KMS-11 (cell line): ENCODE data around the gene MEX3A.
A peak's percentile ranks its signal among the peaks of the same experiment; 100 is the strongest.

Experiments used
- H2AFZ ChIP-seq: fragments of 200-600 bp; sonication (generic); 2 replicates; pipeline ENCODE4 v1.6.1; 2016; ENCODE audit warnings: antibody characterized with exemption, mixed run types, low read depth
- H3K27ac ChIP-seq: fragments of 200-600 bp; sonication (generic); 2 replicates; pipeline ENCODE4 v1.6.1; 2016; ENCODE audit warnings: mild to moderate bottlenecking, mixed run types
- H3K27me3 ChIP-seq: fragments of 200-600 bp; sonication (generic); 2 replicates; pipeline ENCODE4 v1.6.1; 2017; ENCODE audit warnings: mild to moderate bottlenecking, low read depth, mixed run types, moderate library complexity; ENCODE audit not compliant: insufficient read depth
- H3K36me3 ChIP-seq: fragments of 200-600 bp; sonication (generic); 2 replicates; pipeline ENCODE4 v1.6.1; 2017; ENCODE audit warnings: mild to moderate bottlenecking, mixed run types; ENCODE audit not compliant: insufficient read depth
- H3K4me1 ChIP-seq: fragments of 200-600 bp; sonication (generic); 2 replicates; pipeline ENCODE4 v1.6.1; 2016; ENCODE audit warnings: mild to moderate bottlenecking, low read depth, mixed run types; ENCODE audit not compliant: poor library complexity, severe bottlenecking
- H3K4me2 ChIP-seq: fragments of 200-600 bp; sonication (generic); 2 replicates; pipeline ENCODE4 v1.7.0; 2016; ENCODE audit warnings: mild to moderate bottlenecking, mixed run types
- H3K4me3 ChIP-seq: fragments of 200-600 bp; sonication (generic); IDR thresholded peaks from 2 replicates; pipeline ENCODE4 v1.6.1; 2017; ENCODE audit warnings: low read depth, low read length, mixed read lengths; ENCODE audit not compliant: insufficient read depth
- H3K79me2 ChIP-seq: fragments of 200-600 bp; sonication (generic); 2 replicates; pipeline ENCODE4 v1.6.1; 2016; ENCODE audit warnings: low read depth, mixed run types; ENCODE audit not compliant: insufficient read depth
- H3K9ac ChIP-seq: fragments of 200-600 bp; sonication (generic); 2 replicates; pipeline ENCODE4 v1.6.1; 2016; ENCODE audit warnings: mild to moderate bottlenecking, mixed run types
- H4K20me1 ChIP-seq: fragments of 200-600 bp; sonication (generic); 2 replicates; pipeline ENCODE4 v1.6.1; 2016; ENCODE audit warnings: mild to moderate bottlenecking, mixed run types; ENCODE audit not compliant: insufficient read depth
- CTCF ChIP-seq: fragments of 200-600 bp; sonication (generic); conservative IDR thresholded peaks from 2 replicates; pipeline ENCODE4 v1.6.1; 2017; ENCODE audit warnings: low read depth, mild to moderate bottlenecking, antibody characterized with exemption, low read length, moderate library complexity, mixed read lengths

Gene MEX3A

GRCh38 chr1:156091610-156092009 lies 9.3 kb upstream of the MEX3A start:
- Histone ChIP-seq H3K4me3 (no peak overlapping the region), H4K20me1 (no peaks in the 10 kb centered on the region), H3K9ac (no peak overlapping the region), H3K36me3 (no peaks in the 10 kb centered on the region), H3K79me2 (no peaks in the 10 kb centered on the region), H2AFZ (no peak overlapping the region), H3K4me2 (no peak overlapping the region), H3K4me1 (peaks cover 48% of the 10 kb centered on the region), H3K27ac (no peak overlapping the region), H3K27me3 (no peaks in the 10 kb centered on the region)
- TF ChIP-seq CTCF = no peak

GRCh38 chr1:156090840-156091188 lies 8.5 kb upstream of the MEX3A start:
- Histone ChIP-seq H3K4me2 (peak overlapping the region; percentile 1; the same call in 1 of the 2 replicates), H3K27ac (no peak overlapping the region), H3K79me2 (no peaks in the 10 kb centered on the region), H3K9ac (no peak overlapping the region), H3K36me3 (no peaks in the 10 kb centered on the region), H2AFZ (peak overlapping the region; percentile 35; the same call in 1 of the 2 replicates), H3K27me3 (no peaks in the 10 kb centered on the region), H3K4me1 (peaks cover 48% of the 10 kb centered on the region), H3K4me3 (no peak overlapping the region), H4K20me1 (no peaks in the 10 kb centered on the region)
- TF ChIP-seq CTCF = peak; percentile 100

- Histone ChIP-seq H3K79me2 (no peaks in the 10 kb centered on the region), H4K20me1 (no peaks in the 10 kb centered on the region), H3K9ac (no peak overlapping the region), H3K4me1 (peaks cover 43% of the 10 kb centered on the region), H3K4me3 (no peak overlapping the region), H2AFZ (peak overlapping the region; percentile 41; the same call in 1 of the 2 replicates), H3K27me3 (no peaks in the 10 kb centered on the region), H3K4me2 (peak overlapping the region; percentile 21; the same call in 1 of the 2 replicates), H3K36me3 (no peaks in the 10 kb centered on the region), H3K27ac (peak overlapping the region; percentile 5; the same call in 1 of the 2 replicates)
- TF ChIP-seq CTCF = no peak
Observed at GRCh38 chr1:156090138-156090839, 8.0 kb upstream of the MEX3A start.

- no peaks in the 10 kb centered on the region for H4K20me1 ChIP-seq
- H2AFZ ChIP-seq = peak overlapping the region; percentile 41; the same call in 1 of the 2 replicates
- no peaks in the 10 kb centered on the region for H3K36me3 ChIP-seq
- H3K4me1 ChIP-seq = peaks cover 37% of the 10 kb centered on the region
- no peak overlapping the region for H3K27ac ChIP-seq
- H3K4me2 ChIP-seq = peak overlapping the region; percentile 21; the same call in 1 of the 2 replicates
- H3K9ac ChIP-seq = no peak overlapping the region; the same call in 1 of the 2 replicates
- no peaks in the 10 kb centered on the region for H3K79me2 ChIP-seq
- H3K4me3 ChIP-seq = no peak overlapping the region
- H3K27me3 ChIP-seq = peaks cover under 1% of the 10 kb centered on the region; the same call in 1 of the 2 replicates
- TF ChIP-seq CTCF = no peak
Observed at GRCh38 chr1:156089704-156090103, 7.4 kb upstream of the MEX3A start.
